Muscle of back (tissue), 11 donors: ENCODE measurements around the gene ECE1. TPM values are rescaled to one million over a fixed set of nuclear protein-coding genes. Genes with fewer than 3 reads are reported as not detected.

ENCODE experiments used
- DNase-seq, 3 donors: peaks; one replicate each; pipeline versions ENCODE4 v3.0.0 to v3.0.0-alpha.2; 2013
- polyA plus RNA-seq, 10 donors: library from polyadenylated mRNA; unstranded; fragments of 120-200 nt; gene quantifications; one replicate each; pipeline ENCODE4 v1.2.1, GENCODE V29; 2013; ENCODE audit not compliant: insufficient read length in 10 of 10

The ECE1 gene
- polyA plus RNA-seq, 10 donors, result 25.5 to 36.4 (median 31.7) TPM

DNA sequence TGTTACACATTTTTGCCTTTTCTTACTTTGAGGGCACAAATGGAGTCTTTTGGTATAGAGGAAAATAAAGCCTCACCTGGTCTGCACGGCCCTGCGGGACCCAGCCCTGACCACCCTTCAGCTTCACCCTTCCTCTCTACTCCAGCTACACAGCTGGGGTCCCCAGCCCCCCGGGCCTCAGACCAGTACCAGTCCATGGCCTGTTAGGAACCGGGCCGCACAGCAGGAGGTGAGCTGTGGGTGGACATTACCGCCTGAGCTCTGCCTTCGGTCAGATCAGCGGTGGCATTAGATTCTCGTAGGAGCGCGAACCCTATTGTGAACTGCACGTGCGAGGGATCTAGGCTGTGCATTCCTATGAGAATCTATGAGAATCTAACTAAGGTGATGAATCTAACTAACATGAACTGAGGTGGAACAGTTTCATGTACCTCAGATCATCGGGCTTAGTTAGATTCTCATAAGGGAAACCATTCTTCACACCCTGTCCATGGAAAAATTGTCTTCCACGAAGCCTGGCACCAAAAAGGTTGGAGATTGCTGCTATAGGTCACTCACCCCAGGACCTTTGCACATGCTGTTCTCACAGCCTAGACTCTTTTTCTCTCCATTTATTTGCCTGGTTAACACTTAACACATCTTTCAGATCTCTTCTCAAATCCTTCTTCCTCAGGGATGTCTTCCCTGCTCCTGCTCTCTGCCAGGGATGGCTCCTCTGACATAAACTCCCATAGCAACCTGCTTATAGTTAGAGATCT, 37.5 kb upstream of the ECE1 start:
- no peak for DNase-seq

DNA sequence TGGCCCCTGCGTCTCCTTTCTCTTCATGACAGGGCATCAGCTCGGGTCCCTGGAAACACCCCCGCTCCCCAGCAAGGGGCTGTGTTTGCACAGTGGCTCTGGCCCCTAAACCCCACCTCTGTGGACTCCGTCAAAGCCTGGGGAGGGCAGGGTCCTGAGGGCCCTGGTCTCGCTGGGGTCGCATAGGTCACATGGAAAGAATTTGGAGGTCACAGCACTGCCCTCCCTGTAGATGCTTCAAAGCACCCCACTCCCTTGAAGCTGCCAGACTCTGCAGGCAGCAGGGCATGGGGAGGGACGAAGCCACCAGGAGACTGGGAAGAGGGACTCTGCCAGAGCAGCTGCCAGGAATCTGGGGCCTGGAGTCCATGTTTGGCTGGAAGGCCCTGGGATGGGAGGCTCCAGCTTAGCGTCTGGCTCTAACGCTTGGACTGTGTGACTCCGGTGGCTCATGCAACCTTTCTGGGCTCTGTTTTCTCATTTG, 36.6 kb upstream of the ECE1 start:
- peak in 2 of 3 donors; percentile 42 to 69 for DNase-seq

DNA sequence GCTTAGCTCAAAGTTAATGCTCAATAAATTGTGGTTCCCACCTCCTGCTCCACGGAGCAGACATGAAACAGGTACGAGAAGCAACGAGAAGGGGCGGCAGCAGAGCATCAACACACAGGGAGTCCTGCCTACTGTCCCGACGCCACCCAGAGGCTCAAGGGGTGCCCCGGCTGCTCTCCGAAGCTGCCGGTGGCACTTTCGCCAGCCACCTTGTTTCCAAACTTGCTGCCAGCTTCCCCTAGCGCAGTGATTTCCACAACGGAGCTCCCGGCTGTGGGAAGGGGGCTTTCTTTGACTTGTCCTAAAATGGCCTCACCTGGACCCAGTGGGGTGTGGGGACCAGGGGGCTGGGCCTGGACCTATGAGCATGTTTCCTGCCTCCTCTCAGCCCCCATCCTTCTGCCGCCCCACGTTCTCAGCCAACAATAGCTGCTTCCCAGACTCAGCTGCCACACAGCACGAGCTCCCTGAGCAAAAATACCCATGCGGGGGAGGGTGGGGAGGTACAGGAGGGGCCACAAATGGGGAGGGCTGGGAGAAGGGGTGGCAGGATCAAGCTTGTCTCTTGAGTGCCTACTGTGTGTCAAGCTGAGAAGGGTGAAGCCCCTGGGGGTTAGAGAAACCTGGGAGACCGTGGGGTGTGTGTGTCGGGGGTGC, 35.6 kb upstream of the ECE1 start:
- no peak for DNase-seq

DNA sequence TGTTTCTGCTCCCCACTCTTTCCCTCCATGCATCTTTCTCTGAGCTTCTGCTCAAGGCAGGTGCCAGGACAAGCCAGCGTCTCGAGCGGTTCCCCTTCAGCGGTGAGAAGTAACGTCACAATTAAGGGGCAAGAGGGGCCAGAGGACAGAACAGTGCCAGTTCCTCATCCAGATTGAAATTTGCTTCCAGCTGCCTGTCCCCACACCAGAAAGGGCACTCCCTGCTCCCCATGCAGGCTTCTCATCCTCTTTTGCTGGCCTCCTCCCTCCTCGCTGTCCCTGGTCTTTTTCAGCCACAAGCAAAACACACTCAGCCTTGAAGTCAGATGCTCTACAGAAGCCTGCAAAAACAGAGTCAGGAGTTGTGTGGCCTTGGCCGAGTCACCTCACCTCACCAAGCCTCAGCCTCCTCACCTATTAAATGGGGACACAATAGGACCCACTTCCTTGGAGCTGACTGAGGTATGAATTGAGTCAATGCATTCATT, 35.0 kb upstream of the ECE1 start:
- DNase-seq, result no peak

DNA sequence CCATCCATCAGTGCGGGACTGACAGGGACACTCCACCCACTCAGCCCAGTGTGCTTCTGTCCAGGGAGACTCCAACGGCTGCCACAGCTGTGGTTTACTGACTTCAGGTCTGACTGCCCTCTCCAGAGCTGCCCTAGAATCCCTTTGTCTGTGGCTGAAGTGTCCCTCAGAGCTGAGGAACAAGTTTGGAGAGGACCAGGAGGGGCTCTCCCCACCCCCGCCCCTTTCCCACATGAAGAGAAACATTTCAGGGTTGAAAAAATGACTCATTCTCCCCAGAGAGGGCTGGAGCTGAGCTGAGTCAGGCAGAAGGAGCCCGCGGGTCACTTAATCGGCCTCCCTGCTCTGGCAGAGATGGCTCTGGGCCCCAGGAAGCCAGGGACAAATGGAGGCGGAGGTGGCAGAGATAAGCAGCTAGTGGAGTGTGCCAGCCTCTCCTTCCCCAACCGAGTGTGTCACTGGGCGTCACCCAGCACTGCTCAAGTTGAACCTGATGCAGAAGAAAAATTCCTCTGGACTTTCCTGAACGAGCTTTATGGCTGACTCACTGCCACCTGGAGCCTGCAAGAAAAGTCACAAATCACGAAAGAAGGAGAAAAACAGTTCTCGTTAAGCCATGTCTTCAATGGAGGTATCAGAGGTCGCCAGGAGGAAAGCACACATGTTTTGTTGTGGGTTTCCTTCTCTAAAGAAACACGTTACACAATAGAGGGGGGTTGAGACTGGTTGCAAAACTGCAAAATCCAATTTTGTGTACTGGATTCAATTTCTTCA, 34.3 kb upstream of the ECE1 start:
- DNase-seq, result peak; percentile 70 to 87 (median 86)

DNA sequence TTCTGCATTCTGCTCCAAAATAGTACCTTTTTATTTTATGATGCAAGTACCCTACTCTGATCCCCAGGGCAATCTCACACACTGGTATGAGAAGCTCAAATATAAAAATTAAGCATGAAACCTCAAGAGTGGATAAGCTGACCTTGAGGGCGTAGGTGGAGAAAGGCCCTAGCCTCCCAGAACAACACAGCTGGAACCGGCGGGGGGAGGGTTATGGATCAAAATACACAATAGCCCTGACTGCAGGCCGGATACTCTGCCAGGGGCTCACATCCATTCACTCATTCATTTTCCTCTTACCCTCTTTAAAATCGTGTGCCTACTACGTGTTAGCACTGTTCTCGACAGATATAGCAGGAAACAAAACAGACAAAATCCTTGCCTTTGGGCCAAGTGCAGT, 32.8 kb upstream of the ECE1 start:
- DNase-seq, result peak in 1 of 3 donors; percentile 58

DNA sequence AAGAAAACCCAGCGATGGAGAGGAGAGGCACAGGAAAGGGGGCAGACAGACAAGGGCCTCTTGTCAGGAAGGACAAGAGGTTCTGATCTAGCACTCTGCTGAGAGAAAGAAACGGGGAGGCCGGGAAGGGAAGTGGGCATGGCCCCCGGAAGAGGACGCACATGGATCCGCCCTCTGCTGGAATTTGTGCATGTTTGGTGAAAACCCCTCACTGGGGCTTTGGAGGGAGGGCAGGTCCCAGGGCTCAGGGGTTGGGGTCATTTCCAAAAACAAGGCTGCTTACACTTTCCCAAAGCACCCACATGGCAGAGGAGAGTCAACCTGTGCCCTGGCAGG, 32.4 kb upstream of the ECE1 start:
- DNase-seq, result no peak

DNA sequence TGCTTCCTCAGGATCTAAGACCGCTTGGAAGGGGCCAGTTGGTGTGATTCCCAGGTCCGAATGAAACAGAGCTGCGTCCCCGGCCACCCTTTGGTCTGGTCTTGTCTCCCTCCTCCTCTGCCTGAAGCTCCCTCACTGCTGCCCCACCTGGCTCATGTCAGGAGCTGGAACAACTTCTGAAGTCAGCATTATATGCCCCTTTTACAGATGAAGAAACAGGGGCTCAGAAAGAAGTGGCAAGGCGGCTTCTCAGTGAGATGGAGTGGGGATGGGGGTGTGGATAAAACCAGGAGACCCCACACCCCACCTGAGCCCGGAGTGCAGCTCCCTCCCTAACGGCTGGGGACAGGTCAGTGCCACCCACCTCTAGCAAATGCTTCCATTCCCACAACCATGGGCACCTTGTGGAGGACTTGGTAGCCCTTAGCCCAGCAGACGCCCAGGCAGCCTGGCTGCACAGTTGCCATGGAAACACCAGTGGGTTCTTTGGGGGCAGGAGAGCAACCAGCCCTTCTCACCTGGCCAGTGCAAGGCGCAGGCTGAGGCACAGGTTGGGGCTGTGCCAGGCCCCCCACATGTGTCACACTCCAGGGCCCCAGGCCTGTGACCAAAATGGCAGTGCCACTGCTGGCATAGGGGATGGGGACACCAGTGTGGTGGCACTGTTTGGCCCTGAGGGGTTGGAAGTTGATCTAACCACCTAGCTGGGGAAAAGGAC, 31.9 kb upstream of the ECE1 start:
- peak in 1 of 3 donors; percentile 28 for DNase-seq

DNA sequence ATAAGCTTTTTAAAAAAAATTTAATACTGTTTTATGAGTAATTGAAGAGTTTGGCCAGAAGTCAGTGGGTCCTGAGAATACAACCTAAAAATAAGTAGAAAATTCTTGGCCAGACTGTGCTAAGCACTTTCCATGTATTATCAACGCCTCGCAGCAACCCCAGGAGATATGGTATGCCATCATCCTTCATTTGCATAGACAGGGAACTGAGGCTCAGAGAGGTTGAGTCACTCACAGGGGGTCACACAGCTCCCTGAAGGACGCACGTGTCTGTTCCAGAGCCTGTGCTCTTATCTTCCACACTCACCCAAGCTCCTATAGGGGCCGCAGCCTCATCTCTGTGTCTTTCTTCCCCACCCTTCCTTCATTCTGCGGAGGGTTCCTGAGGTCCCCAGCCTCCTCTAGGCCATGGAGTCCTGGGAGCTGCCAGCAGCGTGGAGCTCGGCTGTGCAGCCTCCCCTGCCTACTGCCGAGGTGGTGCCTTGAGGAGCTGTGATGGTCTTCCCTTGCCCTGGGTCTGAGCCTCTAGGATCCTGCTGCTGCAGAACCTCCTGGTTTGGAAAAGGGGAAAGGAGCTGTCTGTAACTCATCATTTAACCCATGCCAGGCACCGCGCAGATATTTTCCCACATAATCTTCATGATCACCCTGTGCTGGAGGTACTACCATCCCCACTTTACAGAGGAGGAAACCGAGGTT, 30.3 kb upstream of the ECE1 start:
- DNase-seq, result peak in 1 of 3 donors; percentile 48

DNA sequence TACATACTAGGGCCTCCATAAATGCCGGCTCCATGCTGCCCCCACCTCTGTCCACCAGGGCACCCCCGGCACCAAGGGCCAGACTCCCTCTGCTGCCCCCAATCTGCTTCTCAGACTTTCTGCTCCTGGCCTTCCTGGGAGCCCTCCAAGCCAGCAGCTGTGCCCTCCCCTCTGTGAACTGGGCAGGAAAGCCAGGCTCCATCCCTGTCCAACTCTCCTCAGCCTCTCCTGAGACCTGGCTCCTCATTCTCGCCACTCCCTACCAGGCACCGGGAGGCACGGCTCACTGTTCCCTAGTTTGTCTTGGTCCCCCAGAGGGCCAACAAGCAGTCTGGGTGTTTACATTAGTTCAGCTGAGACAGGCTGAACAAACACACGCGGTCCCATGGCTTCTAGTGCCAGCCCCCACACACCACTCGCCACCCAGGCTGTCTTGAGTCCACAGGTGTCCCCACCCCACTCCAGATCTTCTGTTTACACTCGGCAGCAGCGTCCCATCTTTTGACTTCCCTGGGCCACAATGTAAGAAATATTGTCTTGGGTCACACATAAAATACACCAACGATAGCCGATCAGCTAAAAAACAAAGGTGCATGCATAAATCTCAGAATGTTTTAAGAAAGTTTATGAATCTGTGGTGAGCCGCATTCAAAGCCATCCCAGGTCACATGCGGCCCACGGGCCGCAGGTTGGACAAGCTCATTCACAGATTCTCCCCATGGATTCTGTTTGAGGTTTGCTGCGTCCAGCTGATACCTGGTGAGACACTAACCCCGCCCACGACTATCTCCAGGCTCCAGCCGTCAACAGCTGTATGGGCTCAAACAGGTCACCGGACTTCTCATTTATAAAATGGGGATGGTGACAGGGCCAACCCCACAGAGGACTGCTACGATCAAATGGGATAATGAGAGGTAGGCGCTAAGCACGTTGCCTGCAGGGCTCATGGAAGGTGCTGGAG, 29.5 kb upstream of the ECE1 start:
- DNase-seq, result peak in 1 of 3 donors; percentile 45

DNA sequence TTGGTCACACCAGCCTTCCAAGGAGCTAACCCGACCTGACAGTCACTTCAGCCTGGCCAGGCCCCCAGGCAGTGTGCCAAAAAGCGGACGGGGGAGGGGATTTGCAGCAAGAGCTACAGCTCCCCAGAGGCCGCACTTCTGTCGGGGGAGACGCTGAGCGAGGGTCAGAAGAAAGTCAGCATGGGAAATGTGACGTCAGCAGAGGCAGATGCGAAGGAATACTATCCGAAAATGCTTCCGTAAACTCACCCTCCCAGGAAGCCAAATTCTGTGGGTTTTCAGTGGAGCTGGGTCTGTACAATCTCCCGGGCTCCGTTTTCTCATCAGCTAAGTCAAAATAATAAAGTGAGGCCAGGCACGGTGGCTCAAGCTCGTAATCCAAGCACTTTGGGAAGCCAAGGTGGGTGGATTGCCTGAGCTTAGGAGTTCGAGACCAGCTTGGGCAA, 28.5 kb upstream of the ECE1 start:
- peak; percentile 69 to 92 (median 72) for DNase-seq

DNA sequence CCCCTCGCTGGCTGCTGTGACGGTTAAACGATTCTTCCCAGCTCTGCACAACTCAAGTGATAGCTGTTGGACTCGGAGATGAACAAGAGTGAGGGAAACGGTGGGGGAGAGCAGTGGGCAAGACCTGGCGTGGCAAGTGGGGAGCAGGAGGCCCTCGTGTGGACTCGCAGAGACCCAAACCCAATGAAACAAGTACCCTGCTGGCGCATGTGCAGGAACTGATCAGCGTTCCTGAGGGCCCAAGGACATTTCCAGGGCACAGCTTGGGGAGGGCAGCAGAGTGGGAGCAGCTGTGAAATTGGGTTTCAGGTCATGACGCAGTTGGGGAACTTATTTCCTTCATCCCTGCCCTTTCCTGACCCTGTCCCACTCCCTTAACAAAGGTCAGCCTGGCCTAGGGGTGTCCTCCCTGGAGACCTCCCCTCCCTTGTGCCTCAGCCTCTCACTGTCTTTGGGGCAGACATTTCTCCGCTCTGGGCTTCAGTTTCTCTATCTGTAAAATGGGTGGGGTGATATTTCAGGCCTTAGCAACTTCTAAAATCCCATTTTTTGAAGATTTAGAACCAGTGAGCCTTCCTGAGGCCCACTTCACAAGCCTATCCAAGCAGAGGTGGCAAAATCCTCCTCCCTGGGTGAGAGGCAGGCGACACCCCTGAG, 27.9 kb upstream of the ECE1 start:
- DNase-seq, result no peak

DNA sequence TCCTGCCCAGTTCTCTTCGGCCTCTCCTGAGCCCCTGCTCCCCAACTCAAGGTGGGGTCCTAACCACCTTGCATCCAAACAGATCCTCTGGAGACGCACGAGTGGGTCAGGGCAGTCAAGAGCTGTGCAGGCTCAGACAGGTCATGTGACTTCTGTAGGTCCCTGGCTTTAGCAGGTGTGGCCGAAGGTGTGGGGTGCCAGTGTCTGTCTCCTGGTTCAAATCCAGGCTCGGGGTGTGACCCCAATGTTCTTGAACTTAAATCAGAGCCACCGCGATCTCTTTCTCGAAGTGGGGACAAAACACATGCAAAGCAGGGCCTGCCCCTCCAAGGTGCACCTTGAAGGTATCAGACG, 27.4 kb upstream of the ECE1 start:
- DNase-seq, result no peak

DNA sequence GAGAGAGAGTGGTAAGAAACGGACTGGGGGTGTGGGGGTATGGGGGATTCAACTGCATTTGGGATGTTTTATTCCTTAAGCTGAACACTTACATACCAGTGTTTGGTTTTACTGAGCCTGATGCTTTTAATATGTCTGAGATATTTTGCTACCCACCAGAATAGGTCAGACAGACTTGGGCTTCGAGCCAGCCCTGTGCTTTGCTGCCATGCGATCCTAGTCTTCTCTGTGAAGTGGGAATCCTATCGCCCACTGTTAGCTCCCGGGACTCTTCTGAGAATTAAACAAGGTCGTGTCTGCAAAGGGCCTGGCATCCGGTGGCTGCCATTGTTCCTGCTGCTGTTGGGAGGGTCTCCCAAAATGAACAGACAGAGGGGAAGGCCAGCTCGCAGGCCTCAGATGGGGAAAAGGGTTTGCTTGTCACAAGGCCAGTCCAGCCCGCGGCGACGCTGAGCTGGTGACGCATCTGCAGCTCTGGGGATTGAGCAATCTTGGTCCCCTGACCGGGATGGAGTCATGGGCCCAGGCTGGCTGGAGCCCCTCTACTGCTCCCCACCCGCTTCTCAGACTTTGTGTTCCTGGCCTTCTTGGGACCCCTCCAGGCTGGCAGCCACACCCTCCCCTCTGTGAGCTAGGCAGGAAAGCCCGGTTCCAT, 26.9 kb upstream of the ECE1 start:
- DNase-seq, result peak in 1 of 3 donors; percentile 63

DNA sequence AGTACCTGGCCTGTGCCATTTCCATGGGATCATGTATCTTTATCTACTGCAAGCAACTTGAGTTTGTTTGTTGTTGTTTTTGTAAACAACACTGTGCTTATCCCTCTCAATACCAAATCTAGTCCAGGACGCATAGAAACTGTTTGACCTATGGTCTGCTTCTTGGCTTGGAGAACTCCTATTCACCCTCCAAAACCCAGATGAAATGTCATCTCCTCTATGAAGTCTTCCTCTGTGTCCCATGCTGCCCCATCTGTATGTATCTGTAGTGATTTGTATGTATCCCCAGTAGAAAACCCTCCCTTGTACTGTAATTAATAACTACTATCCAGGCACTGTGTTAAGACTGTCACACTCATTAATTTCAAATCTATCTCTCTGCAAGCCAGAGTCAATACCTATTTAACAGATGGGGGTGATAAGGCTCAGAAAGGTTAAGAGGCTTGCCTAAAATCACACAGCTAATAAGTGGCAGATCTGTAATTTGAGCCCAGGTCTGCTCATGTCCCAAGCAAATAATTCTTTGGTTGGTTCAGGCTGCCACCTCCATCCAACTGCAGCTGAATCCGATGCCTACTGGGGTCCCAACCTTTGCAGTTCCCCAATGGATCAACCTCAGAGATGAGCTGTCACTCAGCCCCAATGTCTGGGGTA, 24.6 kb upstream of the ECE1 start:
- no peak for DNase-seq

DNA sequence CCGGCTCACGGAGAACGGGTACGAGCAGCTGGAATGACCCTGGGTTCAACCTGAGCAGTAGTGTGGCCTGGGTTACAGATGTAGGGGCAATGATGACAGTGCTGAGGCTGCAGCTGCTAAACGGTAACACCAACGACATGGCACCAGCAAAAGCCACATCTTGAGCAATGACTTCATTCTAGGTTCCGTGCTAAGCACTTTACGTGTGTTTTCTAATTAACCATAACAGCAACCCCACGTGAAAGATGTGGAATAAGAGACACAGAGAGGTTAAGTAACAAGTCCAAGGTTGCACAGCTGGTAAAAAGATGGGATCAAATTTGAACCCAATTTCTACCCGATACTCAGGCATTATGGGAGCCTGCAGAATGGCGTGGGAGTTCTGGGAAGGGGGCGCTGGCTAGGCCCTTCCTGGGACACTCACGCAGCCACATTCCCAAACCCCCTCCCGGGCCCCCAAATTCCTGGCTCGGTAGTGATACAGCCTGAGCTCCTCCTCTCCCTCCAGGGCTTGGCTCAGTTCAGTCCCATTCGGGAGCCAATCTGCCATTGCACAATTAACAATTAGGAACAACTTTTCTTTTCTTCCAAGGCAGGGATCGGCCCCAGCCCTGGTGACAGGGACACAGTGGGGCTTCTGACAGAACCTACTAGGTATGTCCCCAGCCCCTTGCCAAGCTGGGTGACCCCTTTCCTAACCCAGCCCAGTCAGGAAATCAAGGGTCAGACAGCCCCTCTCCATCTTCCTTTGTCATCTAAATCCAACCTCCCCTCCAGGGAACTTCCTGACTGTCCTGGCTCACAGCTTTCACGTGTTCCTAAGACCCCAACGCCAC, 23.8 kb upstream of the ECE1 start:
- DNase-seq, result peak in 1 of 3 donors; percentile 80

DNA sequence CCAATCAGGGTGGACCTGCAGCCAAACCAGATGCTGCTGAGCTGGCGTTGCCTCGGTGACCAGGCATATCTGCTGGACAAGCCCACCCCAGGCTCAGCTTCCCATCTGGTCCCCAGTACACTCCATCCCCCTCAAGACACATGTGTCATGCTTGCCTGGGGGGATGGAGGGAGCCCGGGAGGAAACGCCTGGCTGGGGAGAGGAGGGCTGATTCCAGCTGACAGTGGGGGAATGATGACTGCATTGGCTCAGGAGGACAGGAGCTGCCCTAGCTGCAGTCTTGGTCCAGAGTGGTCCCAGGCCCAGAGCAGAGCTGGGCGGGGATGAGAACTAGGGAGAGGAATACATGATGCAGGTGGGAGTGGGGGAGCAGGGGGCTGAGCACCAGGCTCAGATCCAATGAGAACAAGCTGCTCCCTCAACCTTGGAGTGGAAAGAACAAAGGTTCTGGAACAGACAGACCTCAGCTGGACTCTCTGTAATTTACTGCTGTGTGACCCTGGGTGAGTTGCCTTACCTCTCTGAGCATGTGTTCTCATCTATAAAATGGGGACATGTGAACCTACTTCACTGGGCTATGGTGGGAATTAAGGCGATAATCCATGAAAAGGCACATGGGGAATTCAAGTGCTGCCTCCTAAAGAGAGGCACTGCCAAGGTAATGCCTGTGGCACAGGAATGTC, 23.1 kb upstream of the ECE1 start:
- peak in 2 of 3 donors; percentile 57 to 78 for DNase-seq
